SK-N-MC (cell line): ENCODE measurements around the gene CAND2.

Source experiments
- DNase-seq: peaks from one replicate; pipeline ENCODE4 v3.0.0-alpha.2; 2011; ENCODE audit warnings: low read depth, low spot score
- H3K27ac ChIP-seq: fragments of 200-600 bp; sonication (generic); 2 replicates; pipeline ENCODE4 v1.5.1; 2016; ENCODE audit warnings: mixed run types
- H3K36me3 ChIP-seq: fragments of 200-600 bp; sonication (generic); 2 replicates; pipeline ENCODE4 v1.6.1; 2017; ENCODE audit warnings: antibody characterized with exemption, low read length, mixed read lengths; ENCODE audit not compliant: insufficient read depth
- H3K4me3 ChIP-seq: fragments of 200-600 bp; sonication (generic); 2 replicates; pipeline ENCODE4 v1.5.1; 2016
- H3K9ac ChIP-seq: fragments of 200-600 bp; sonication (generic); 2 replicates; pipeline ENCODE4 v1.8.0; 2017; ENCODE audit warnings: mixed run types, mixed read lengths; ENCODE audit not compliant: insufficient read length
- H3K9me3 ChIP-seq: fragments of 200-600 bp; sonication (generic); 2 replicates; pipeline ENCODE4 v1.6.1; 2017; ENCODE audit warnings: low read depth, mild to moderate bottlenecking, antibody characterized with exemption, low read length, moderate library complexity, mixed read lengths
- EZH2 ChIP-seq: fragments of 200-600 bp; sonication (generic); IDR thresholded peaks from one replicate; pipeline ENCODE4 v1.6.1; 2017; ENCODE audit warnings: antibody characterized with exemption
- FOXP2 ChIP-seq: optimal IDR thresholded peaks from 2 replicates; pipeline ENCODE3; 2011; ENCODE audit warnings: mild to moderate bottlenecking, moderate library complexity; ENCODE audit not compliant: insufficient read depth; ENCODE audit errors: extremely low read length, control extremely low read depth
- POLR2AphosphoS5 ChIP-seq: IDR thresholded peaks from 2 replicates; pipeline ENCODE4 v1.6.1; 2012; ENCODE audit warnings: mild to moderate bottlenecking, low read depth, low read length, borderline replicate concordance

The CAND2 gene

GRCh38 chr3:12808587-12808986, 12.1 kb downstream of the CAND2 start:
- no peak for DNase-seq
- H3K36me3 ChIP-seq = no peaks in the 10 kb centered on the region
- TF ChIP-seq POLR2AphosphoS5 (no peak), FOXP2 (no peak), EZH2 (no peak)
- no peak overlapping the region for H3K9ac ChIP-seq
- H3K9me3 ChIP-seq = no peaks in the 10 kb centered on the region
- no peak overlapping the region for H3K27ac ChIP-seq
- H3K4me3 ChIP-seq = no peak overlapping the region

- TF ChIP-seq POLR2AphosphoS5 (no peak), FOXP2 (no peak), EZH2 (no peak)
- DNase-seq = no peak
- no peak overlapping the region for H3K27ac ChIP-seq
- no peak overlapping the region for H3K4me3 ChIP-seq
- H3K9ac ChIP-seq = no peak overlapping the region
- no peaks in the 10 kb centered on the region for H3K36me3 ChIP-seq
- H3K9me3 ChIP-seq = no peaks in the 10 kb centered on the region
Observed at GRCh38 chr3:12809001-12809400, 12.5 kb downstream of the CAND2 start.

- Histone ChIP-seq H3K27ac (no peak overlapping the region), H3K9ac (no peak overlapping the region), H3K36me3 (no peaks in the 10 kb centered on the region), H3K4me3 (peak overlapping the region; percentile 72; the same call in 1 of the 2 replicates), H3K9me3 (no peaks in the 10 kb centered on the region)
- TF ChIP-seq FOXP2 (no peak), EZH2 (no peak), POLR2AphosphoS5 (no peak)
- DNase-seq = no peak
Observed at GRCh38 chr3:12809435-12809834, 13.0 kb downstream of the CAND2 start.

DNA sequence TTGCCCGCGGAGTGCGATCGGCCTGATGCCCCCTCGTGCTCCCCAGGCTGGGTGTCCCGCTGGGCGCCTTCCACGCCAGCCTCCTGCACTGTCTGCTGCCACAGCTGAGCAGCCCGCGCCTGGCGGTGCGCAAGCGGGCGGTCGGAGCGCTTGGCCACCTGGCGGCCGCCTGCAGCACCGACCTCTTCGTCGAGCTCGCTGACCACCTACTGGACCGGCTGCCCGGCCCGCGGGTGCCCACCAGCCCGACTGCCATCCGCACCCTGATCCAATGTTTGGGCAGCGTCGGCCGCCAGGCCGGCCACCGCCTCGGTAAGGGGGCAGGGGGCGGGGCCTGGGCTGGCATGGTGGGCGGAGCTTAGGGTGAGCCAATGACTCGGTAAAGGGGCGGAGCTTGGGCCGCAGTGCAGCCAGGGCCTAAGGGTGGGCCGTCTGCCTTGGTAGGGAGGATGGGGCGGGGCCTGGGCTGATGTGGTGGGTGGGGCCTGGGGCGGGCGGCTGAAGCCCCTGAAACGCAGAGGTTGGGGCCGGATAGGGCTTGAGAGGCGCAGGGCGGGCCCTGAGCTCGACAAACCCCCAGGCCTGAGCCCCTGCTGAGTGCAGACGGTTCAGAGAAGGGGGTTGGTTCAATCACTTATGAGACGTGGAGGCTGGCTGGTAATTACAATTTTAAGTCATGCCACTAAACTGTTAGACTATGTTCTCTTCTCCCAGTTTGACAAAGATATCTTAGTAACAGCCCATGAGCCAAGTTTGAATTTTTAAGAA, 13.7 kb downstream of the CAND2 start:
- H3K4me3 ChIP-seq = peak overlapping the region; percentile 72
- H3K36me3 ChIP-seq = no peaks in the 10 kb centered on the region
- no peaks in the 10 kb centered on the region for H3K9me3 ChIP-seq
- peak; percentile 34 for DNase-seq
- peak overlapping the region; percentile 31; the same call in 1 of the 2 replicates for H3K27ac ChIP-seq
- no peak overlapping the region for H3K9ac ChIP-seq
- TF ChIP-seq FOXP2 (no peak), POLR2AphosphoS5 (peak; percentile 62), EZH2 (no peak)

- Histone ChIP-seq H3K9ac (no peak overlapping the region), H3K9me3 (no peaks in the 10 kb centered on the region), H3K36me3 (no peaks in the 10 kb centered on the region), H3K4me3 (peak overlapping the region; percentile 72), H3K27ac (no peak overlapping the region)
- DNase-seq = no peak
- TF ChIP-seq FOXP2 = no peak
- TF ChIP-seq POLR2AphosphoS5 = no peak
- no peak for TF ChIP-seq EZH2
Observed at GRCh38 chr3:12810961-12811360, 14.5 kb downstream of the CAND2 start.

GRCh38 chr3:12812812-12813211, 16.3 kb downstream of the CAND2 start:
- no peaks in the 10 kb centered on the region for H3K9me3 ChIP-seq
- no peak overlapping the region for H3K4me3 ChIP-seq
- H3K36me3 ChIP-seq = no peaks in the 10 kb centered on the region
- TF ChIP-seq EZH2 (no peak), POLR2AphosphoS5 (no peak), FOXP2 (no peak)
- H3K9ac ChIP-seq = no peak overlapping the region
- no peak overlapping the region for H3K27ac ChIP-seq
- no peak for DNase-seq

GRCh38 chr3:12813967-12814366, 17.5 kb downstream of the CAND2 start:
- no peak for DNase-seq
- TF ChIP-seq FOXP2 (no peak), POLR2AphosphoS5 (no peak), EZH2 (no peak)
- no peak overlapping the region for H3K4me3 ChIP-seq
- H3K27ac ChIP-seq = no peak overlapping the region
- H3K9me3 ChIP-seq = no peaks in the 10 kb centered on the region
- no peak overlapping the region for H3K9ac ChIP-seq
- no peaks in the 10 kb centered on the region for H3K36me3 ChIP-seq

DNA sequence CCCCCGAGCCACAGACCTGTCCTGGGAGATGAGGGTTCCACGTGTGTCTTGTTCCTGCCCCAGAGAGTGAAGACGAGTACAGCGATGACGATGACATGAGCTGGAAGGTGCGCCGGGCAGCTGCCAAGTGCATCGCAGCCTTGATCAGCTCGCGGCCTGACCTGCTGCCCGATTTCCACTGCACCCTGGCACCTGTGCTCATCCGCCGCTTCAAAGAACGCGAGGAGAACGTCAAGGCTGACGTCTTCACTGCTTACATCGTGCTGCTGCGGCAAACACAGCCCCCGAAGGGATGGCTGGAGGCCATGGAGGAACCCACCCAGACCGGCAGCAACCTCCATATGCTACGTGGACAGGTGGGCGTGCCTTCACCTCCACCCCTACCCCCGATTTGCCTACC, 18.6 kb downstream of the CAND2 start:
- no peak for TF ChIP-seq FOXP2
- TF ChIP-seq EZH2 = no peak
- no peak overlapping the region for H3K27ac ChIP-seq
- H3K36me3 ChIP-seq = no peaks in the 10 kb centered on the region
- no peak overlapping the region for H3K4me3 ChIP-seq
- no peak for DNase-seq
- H3K9ac ChIP-seq = no peak overlapping the region
- H3K9me3 ChIP-seq = no peaks in the 10 kb centered on the region

DNA sequence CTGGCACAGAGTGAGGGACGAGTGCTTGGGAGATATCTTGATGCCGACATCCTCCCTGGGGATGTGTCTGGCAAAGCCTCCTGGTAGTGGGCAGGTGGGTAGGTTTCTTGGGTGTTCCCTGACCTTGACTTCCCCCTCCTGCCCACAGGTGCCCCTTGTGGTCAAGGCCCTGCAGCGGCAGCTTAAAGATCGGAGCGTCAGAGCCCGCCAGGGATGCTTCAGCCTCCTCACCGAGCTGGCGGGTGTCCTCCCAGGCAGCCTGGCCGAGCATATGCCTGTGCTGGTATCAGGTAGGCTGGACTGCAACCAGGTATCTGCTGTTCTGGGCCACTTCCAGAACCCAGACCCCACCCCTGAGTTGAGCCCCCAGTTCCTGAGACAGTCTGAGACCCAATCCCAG, 19.2 kb downstream of the CAND2 start:
- TF ChIP-seq POLR2AphosphoS5 = no peak
- TF ChIP-seq EZH2 = no peak
- no peak for TF ChIP-seq FOXP2
- no peaks in the 10 kb centered on the region for H3K9me3 ChIP-seq
- no peak overlapping the region for H3K4me3 ChIP-seq
- H3K9ac ChIP-seq = no peak overlapping the region
- no peak overlapping the region for H3K27ac ChIP-seq
- H3K36me3 ChIP-seq = no peaks in the 10 kb centered on the region
- no peak for DNase-seq
